GM10266 (cell line): ENCODE data around the gene BANF2.

ENCODE experiments used
- DNase-seq: peaks from one replicate; pipeline ENCODE4 v3.0.0; 2012; ENCODE audit errors: extremely low spot score
- TF ChIP-seq, protein P1 (sequence below): IDR thresholded peaks from 2 replicates; pipeline ENCODE4 v1.5.1; 2012; ENCODE audit warnings: mild to moderate bottlenecking, low read depth; ENCODE audit not compliant: control insufficient read depth, insufficient read depth; ENCODE audit errors: missing control alignments

The BANF2 gene

DNA sequence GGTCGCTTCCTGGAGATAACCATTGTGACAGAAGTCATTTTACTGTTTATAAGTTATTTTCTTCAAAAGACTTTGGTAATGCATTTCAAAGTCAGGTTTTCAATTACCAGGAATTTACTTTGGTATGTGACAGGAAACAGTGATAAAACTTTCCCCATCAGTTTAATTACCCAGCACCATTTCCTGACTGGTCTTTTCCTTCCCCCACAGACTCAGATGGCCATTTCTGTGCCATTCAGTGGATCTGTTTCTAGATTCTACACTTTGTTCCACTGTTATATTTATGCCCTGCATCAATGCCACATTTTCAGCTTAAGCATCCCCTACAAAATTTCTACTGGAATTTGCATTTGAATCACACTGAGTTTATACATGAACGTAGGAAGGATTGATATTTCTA lies 34.0 kb upstream of the BANF2 start:
- TF ChIP-seq, protein P1, sequence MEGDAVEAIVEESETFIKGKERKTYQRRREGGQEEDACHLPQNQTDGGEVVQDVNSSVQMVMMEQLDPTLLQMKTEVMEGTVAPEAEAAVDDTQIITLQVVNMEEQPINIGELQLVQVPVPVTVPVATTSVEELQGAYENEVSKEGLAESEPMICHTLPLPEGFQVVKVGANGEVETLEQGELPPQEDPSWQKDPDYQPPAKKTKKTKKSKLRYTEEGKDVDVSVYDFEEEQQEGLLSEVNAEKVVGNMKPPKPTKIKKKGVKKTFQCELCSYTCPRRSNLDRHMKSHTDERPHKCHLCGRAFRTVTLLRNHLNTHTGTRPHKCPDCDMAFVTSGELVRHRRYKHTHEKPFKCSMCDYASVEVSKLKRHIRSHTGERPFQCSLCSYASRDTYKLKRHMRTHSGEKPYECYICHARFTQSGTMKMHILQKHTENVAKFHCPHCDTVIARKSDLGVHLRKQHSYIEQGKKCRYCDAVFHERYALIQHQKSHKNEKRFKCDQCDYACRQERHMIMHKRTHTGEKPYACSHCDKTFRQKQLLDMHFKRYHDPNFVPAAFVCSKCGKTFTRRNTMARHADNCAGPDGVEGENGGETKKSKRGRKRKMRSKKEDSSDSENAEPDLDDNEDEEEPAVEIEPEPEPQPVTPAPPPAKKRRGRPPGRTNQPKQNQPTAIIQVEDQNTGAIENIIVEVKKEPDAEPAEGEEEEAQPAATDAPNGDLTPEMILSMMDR = no peak
- DNase-seq = no peak

DNA sequence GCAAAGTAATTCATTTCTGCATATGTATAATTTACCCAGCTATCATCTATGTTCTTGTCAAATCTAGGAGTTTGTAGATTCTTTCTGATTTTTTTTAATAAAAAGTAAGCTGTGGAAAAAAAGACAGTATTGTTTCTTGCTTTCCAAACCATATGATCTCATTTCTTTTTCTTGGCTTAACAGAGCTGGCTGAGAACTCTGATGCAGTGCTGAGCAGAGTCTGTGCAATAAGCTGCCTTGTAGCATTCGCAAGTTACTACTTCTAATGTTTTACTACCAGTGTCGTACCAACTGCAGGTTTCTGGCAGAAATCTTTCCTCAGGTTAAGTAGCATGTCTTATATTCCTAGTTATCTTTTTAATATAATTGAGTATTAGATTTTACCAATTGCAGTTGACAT lies 33.3 kb upstream of the BANF2 start:
- no peak for DNase-seq
- TF ChIP-seq, protein P1 = no peak

DNA sequence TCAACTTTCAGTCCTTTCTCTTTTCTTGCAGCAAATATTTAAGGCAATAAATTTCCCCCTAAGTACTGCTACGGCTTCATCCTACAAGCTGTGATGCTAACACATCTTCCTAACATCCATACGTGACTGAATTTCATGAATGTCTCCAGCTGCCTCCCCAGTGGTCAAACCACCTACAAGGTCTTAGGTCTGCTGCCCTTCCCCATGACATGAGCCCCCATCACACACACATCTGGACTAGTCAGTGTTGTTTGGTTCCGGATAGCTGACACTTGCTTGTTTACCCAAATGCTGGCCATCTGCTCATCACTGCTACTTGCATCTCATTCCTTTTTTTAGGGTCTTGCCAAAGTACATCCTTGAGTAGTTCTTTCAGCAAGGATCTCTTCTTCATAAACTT lies 32.3 kb upstream of the BANF2 start:
- DNase-seq = no peak
- TF ChIP-seq, protein P1 = no peak

DNA sequence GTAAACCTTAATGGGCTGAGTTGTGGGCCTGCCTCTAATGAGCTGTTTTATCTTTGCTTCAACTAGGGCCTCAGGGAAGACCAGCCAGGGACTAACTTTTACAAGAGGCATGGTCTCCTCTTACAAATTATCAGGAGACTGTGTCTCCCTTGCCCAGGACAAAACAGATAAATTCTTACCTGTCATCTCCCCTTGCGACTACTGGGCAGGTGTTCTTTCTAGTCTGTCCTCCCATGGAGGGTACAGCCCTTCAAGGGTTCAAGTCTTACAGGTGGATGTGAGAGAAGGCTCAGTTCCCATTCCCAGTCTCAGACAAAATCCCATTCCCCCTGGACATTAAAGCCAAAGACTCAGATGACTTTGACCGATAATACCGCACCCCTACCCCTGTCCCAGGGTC lies 31.3 kb upstream of the BANF2 start:
- no peak for DNase-seq
- TF ChIP-seq, protein P1 = no peak

DNA sequence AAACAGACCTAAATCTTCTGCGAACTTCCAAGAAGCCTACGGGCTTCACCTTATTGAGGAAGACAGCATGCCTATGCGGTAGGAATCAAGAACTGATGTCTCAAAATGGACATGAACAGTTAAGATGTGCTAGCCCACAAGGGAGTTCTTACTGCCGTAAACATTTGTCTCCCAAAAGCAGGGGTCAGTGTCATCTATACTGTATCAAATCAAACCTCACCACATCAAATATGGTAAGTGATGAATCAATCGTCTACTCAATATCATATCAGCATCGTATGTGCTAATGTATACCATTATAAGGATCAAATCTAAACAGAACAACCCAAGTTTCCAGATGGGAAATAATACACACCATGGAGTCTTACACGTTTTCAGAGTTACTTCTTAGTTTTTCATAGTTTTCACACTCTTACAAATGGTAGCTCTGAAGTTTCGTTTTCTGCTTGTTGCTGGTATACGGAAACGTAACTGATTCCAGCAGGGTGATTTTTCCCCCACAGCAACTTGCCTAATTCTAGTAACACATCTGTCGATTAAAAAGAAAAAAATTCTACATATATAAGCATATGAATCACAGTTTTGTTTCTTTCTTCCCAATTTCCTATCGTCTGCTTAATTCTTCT lies 30.3 kb upstream of the BANF2 start:
- TF ChIP-seq, protein P1 = no peak
- DNase-seq = no peak

DNA sequence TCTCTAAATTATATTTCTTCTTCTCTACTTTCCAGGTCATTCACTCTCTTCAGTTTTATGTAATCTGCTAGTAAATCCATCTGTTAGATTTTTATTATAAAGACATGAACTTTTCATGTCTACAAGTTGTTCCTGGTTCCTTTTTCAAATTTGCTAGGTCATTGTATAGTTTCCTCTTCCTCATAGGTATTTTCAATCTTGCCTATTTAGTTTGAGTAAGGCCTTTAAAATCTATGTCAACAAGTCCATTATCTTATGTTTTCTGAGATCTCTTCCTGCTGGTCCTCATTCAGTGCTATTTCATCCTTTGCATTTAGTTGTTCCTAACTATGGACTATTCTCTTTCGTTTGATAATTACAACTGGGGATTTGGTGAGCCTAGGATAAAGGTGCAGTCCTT lies 28.8 kb upstream of the BANF2 start:
- TF ChIP-seq, protein P1 = no peak
- no peak for DNase-seq

DNA sequence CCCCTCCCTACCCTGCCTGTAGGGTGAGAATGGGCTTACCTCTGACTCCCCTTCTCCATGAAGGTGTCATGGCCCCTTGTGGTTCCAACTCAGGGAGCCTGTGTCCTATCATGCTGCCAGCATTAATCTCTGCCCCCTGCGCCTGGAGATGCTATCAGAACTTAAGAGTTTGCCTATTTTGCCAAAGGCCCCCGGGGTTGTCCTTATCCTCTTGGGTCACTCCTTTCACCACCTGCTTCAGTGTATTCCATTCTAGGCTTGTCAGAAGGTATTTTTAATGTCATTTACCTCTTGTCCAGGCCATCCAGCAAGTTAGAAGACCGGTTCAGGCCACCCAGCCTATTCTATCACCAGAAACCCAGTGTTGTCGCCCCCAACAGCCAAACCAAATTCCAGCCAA lies 28.2 kb upstream of the BANF2 start:
- DNase-seq = no peak
- TF ChIP-seq, protein P1 = no peak
